ENCODE data around the gene FAM78A. TPM values are rescaled to one million over a fixed set of nuclear protein-coding genes. Genes with fewer than 3 reads are reported as not detected.

FAM78A gene
- polyA plus RNA-seq, 1 experiment: 1.1 TPM

DNA sequence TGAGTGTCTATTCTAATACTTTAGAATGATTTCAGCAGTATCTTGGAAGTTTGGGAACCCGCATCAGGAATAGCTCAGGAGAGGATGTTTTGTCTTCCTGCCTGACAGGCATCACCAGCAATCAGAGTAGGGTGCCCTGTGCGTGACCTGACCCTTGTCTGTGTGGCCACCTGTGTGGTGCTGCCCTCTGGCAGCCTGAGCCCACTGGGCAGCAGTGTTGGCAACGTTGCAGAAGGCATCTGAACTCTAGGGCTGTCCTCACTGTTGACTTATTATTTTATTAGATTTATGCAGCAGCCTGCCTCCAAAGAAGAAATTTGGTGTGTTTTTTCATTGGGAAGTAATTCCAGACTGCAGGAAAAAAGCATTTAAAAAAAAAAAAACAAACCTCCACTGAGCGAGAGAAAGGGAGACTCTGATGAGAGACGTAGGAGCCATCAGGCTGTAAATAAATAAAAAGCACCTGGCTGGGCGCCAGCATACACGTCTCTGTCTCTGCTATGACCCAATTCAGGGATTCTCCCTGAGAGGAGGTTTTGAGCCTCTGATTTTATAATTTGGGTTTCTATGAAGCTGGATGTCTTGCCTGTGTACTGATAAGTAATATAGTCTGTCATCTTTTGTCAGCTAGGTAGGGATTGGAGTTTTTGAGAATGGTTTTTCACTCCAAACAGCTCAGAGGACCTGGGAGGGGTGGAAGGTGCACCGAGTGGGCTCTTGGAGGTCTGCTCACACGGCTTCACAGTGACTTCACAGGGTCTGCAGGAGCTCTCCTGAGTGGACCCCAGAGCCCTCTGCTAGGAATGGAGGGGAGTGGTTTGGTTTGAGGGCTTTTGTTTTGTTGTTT is 49.0 kb downstream of the FAM78A start:
- ChIA-PET CTCF (interaction anchor here (0.6 to 1.2 kb wide), 3 partner anchors 12 to 48 kb away, joined by 3 to 4 read pairs (median 3); no protein-coding TSS in a partner anchor), POLR2A (no interaction called here)
- DNase-seq (ENCODE audit: low read depth): no peak
- Histone ChIP-seq H3K27me3 (ENCODE audit: control insufficient read depth, insufficient read depth, low read length) (no peaks in the 10 kb centered on the region), H3K36me3 (ENCODE audit: control insufficient read depth, insufficient read depth, low read length) (peaks cover 9% of the 10 kb centered on the region), H3K4me3 (ENCODE audit: low read depth, low read length) (no peak overlapping the region)
- TF ChIP-seq, protein P1, sequence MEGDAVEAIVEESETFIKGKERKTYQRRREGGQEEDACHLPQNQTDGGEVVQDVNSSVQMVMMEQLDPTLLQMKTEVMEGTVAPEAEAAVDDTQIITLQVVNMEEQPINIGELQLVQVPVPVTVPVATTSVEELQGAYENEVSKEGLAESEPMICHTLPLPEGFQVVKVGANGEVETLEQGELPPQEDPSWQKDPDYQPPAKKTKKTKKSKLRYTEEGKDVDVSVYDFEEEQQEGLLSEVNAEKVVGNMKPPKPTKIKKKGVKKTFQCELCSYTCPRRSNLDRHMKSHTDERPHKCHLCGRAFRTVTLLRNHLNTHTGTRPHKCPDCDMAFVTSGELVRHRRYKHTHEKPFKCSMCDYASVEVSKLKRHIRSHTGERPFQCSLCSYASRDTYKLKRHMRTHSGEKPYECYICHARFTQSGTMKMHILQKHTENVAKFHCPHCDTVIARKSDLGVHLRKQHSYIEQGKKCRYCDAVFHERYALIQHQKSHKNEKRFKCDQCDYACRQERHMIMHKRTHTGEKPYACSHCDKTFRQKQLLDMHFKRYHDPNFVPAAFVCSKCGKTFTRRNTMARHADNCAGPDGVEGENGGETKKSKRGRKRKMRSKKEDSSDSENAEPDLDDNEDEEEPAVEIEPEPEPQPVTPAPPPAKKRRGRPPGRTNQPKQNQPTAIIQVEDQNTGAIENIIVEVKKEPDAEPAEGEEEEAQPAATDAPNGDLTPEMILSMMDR (IDR thresholded peaks at IDR 0.05; ENCODE audit: insufficient read depth, low read depth, low read length): no peak

DNA sequence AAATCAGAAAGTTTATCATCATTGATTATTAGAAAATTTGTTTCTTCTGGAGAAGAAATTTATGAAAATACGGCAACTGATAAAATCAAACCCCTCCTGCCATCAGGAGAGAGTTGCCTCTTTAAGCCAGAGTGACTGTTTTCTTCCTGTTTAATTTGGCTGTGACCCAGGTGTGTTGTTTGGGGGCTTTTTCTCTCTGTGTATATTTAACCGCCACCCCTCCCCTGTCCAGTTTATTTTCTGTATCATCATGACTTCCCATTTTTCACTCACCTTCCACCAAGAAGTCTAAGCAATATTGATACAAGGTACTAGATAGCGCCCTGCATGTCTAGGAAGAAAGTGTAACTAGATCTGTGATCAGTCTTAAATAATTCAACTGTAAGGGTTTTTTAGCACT is 50.1 kb downstream of the FAM78A start:
- Histone ChIP-seq H3K36me3 (ENCODE audit: control insufficient read depth, insufficient read depth, low read length) (peaks cover 8% of the 10 kb centered on the region), H3K27me3 (ENCODE audit: control insufficient read depth, insufficient read depth, low read length) (no peaks in the 10 kb centered on the region), H3K4me3 (ENCODE audit: low read depth, low read length) (no peak overlapping the region)
- DNase-seq (ENCODE audit: low read depth): no peak
- ChIA-PET POLR2A (no interaction called here), CTCF (interaction anchor here (1.0 kb wide), 1 partner anchor 23 kb away, joined by 3 read pairs; no protein-coding TSS in a partner anchor)
- TF ChIP-seq, protein P1 (IDR thresholded peaks at IDR 0.05; ENCODE audit: insufficient read depth, low read depth, low read length): no peak

DNA sequence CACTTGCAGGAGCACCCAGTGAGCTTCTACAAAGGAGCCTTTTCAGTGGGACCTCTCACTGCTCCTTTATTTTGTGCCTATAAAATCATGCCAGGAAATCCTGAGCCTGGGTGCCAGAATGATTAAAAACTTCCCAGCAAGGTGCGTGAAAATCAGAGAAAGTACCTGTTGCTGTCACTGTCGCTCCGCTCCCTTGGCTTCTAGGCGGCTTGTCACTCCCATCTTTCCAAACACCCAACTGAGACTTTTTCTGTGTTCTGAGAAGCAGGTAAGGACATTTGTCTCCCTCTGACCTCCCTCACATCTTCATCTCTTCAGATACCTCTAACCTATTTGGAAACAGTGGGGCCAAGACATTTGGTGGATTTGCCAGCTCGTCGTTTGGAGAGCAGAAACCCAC is 53.9 kb downstream of the FAM78A start:
- ChIA-PET CTCF (no interaction called here), POLR2A (no interaction called here)
- H3K36me3 ChIP-seq (ENCODE audit: control insufficient read depth, insufficient read depth, low read length): no peaks in the 10 kb centered on the region; the same call in 1 of the 2 replicates
- H3K27me3 ChIP-seq (ENCODE audit: control insufficient read depth, insufficient read depth, low read length): no peaks in the 10 kb centered on the region
- no peak for DNase-seq (ENCODE audit: low read depth)
- no peak overlapping the region for H3K4me3 ChIP-seq (ENCODE audit: low read depth, low read length)
- TF ChIP-seq, protein P1 (IDR thresholded peaks at IDR 0.05; ENCODE audit: insufficient read depth, low read depth, low read length): no peak

GRCh38 chr9:131220485-131220884 is 55.8 kb downstream of the FAM78A start:
- Histone ChIP-seq H3K36me3 (ENCODE audit: control insufficient read depth, insufficient read depth, low read length) (no peaks in the 10 kb centered on the region; the same call in 1 of the 2 replicates), H3K4me3 (ENCODE audit: low read depth, low read length) (no peak overlapping the region), H3K27me3 (ENCODE audit: control insufficient read depth, insufficient read depth, low read length) (no peaks in the 10 kb centered on the region)
- DNase-seq (ENCODE audit: low read depth): no peak
- TF ChIP-seq, protein P1 (IDR thresholded peaks at IDR 0.05; ENCODE audit: insufficient read depth, low read depth, low read length): no peak
- CTCF ChIA-PET: interaction anchor here (1.6 kb wide), 1 partner anchor 116 kb away, joined by 6 read pairs; no protein-coding TSS in a partner anchor
- POLR2A ChIA-PET: no interaction called here

GRCh38 chr9:131218370-131218769 is 57.9 kb downstream of the FAM78A start:
- TF ChIP-seq, protein P1 (IDR thresholded peaks at IDR 0.05; ENCODE audit: insufficient read depth, low read depth, low read length): no peak
- ChIA-PET CTCF (no interaction called here), POLR2A (no interaction called here)
- Histone ChIP-seq H3K27me3 (ENCODE audit: control insufficient read depth, insufficient read depth, low read length) (no peaks in the 10 kb centered on the region), H3K36me3 (ENCODE audit: control insufficient read depth, insufficient read depth, low read length) (peaks cover 1% of the 10 kb centered on the region), H3K4me3 (ENCODE audit: low read depth, low read length) (no peak overlapping the region)
- DNase-seq (ENCODE audit: low read depth): no peak
